GM12891 (cell line): ENCODE measurements around the gene KCNMA1.

Experiments used
- POLR2A ChIP-seq: IDR thresholded peaks from 2 replicates; pipeline ENCODE4 v1.6.1; 2011; ENCODE audit warnings: low read depth, low read length, control low read depth
- POLR2AphosphoS5 ChIP-seq: IDR thresholded peaks from 2 replicates; pipeline ENCODE4 v1.6.1; 2011; ENCODE audit warnings: low read depth, low read length, control low read depth
- POU2F2 ChIP-seq: IDR thresholded peaks from 2 replicates; pipeline ENCODE4 v1.6.1; 2011; ENCODE audit warnings: low read depth, mild to moderate bottlenecking, control low read depth, low read length, moderate library complexity
- SPI1 ChIP-seq: IDR thresholded peaks from 2 replicates; pipeline ENCODE4 v1.6.1; 2011; ENCODE audit warnings: low read depth, low read length, control low read depth
- TAF1 ChIP-seq: IDR thresholded peaks from 2 replicates; pipeline ENCODE4 v1.6.1; 2011; ENCODE audit warnings: low read depth, low read length, control low read depth

DNA sequence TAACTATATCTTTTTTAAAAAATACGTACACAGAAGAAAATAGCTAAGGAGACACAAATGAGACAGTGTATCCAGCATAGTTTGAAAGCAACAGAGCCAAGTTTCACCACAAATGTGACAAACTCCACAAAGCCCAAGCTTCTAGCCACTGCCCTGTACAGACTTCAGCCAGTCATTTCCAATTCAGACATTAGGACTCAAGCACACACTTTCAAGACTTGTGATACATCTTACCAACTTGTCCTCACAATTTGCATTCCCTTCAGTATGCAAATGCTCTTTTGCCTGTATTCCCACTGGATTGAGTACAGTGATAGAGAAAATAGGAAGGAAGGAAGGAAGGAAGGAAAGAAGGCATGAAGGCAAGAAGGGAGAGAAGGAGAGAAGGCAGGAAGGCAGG, 510.4 kb downstream of the KCNMA1 start:
- no peak for TF ChIP-seq POU2F2
- no peak for TF ChIP-seq POLR2AphosphoS5
- no peak for TF ChIP-seq TAF1
- TF ChIP-seq POLR2A: no peak
- TF ChIP-seq SPI1: no peak
